GM18868 (cell line): ENCODE measurements around the gene BNC2.

Source experiments
- ATAC-seq: cut with Tn5 transposase; IDR thresholded peaks from one replicate; pipeline ENCODE4 v1.9.1; 2021; ENCODE audit warnings: mild to moderate bottlenecking, moderate library complexity; ENCODE audit not compliant: unreplicated experiment

BNC2 gene

GRCh38 chr9:16719921-16720320 lies 150.5 kb downstream of the BNC2 start:
- ATAC-seq = no peak

DNA sequence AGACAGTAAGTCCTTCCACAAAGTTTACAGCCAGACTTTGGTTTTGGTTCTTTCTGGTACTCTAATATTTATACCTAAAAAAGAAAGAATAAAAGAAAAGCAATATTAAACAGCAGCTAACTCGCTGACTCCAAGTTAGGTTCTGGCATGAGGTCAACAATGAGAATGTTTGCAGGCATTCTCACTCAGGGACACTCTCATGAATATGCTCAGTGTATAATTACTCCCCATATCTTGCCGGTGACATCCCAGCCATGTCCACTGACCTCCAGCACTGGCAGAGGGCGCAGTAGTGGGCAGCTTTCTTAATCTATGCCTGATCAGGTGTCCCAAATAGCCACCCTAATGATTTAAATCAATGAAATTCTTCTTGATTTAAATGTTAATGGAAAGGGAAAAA lies 151.5 kb downstream of the BNC2 start:
- ATAC-seq = no peak

GRCh38 chr9:16718296-16718695 lies 152.2 kb downstream of the BNC2 start:
- no peak for ATAC-seq

DNA sequence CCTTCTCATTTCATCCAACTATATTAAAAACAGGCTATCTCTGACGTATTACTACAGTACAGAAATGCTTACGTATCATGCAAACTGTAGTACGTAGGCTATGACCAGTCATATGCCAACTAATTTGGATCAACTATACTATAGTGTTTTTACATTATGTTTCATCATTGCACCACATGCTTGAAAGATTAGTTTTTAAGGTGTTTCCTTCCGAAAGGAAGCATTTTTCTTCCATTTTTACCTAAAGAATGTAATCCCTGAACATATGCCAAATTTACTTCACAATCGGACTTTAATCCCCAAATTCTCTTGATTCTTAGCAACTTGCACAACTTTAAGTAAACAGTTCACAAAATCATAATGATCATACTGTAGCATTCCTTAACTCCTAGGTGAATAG lies 153.9 kb downstream of the BNC2 start:
- no peak for ATAC-seq

DNA sequence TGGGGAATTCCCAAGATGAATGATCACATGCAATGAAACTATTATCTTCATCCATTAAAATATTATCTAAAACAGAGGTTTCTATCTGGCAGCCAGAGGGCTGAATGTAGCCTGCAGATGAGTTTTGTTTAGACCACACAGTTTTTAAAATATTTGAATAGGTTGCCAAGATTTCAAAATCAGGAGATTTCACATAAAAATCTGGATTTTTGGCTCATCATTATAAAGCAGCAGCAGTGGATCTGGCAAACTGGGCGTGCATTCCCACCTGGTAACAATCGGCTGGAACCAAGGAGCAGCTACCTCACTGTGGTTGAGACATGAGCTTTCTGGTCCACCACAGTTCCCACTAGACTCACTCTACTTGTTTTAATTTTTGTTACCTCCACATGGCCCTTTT lies 155.1 kb downstream of the BNC2 start:
- no peak for ATAC-seq

- no peak for ATAC-seq
These were observed 157.7 kb downstream of the BNC2 start for GRCh38 chr9:16712787-16713186.

DNA sequence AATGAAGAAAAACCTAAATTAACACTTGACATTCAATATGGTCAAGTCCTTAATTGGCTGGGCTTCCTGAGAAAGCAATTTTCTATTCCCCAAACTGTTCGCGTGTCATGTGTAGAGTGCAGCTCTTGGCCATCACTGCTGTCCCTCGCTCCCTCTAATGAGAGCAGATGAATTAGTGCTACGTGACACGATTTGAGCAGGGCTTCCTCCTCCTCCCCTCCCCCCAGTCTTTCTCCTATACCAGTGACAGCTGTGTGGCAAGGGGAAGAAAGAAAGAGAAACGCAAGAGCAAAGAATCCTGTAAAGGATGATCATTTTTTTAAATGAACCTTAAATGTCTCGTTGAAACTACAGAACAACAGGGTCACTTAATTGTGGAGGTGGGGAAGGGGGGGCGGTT lies 159.6 kb downstream of the BNC2 start:
- ATAC-seq = no peak

DNA sequence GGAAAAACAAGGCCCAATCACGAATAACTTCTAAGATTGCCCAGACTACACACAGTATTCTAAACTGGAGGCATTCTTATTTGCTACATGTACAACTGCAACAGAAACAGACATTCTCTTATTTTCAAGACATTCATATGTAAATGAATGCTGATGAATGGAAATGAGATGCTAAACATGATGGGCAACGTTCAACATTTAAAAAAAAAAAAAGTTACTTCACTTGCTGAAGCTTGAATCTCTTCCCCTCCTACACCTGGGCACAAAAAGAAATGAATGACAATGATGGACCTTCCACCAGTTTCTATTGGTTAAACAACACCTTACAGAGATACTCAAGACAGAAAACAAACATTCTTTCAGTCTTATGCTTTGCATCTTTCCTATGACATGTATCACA lies 160.5 kb downstream of the BNC2 start:
- ATAC-seq = no peak

- no peak for ATAC-seq
These were observed 161.6 kb downstream of the BNC2 start for GRCh38 chr9:16708656-16709435.

GRCh38 chr9:16705111-16705604 lies 165.3 kb downstream of the BNC2 start:
- ATAC-seq = no peak

DNA sequence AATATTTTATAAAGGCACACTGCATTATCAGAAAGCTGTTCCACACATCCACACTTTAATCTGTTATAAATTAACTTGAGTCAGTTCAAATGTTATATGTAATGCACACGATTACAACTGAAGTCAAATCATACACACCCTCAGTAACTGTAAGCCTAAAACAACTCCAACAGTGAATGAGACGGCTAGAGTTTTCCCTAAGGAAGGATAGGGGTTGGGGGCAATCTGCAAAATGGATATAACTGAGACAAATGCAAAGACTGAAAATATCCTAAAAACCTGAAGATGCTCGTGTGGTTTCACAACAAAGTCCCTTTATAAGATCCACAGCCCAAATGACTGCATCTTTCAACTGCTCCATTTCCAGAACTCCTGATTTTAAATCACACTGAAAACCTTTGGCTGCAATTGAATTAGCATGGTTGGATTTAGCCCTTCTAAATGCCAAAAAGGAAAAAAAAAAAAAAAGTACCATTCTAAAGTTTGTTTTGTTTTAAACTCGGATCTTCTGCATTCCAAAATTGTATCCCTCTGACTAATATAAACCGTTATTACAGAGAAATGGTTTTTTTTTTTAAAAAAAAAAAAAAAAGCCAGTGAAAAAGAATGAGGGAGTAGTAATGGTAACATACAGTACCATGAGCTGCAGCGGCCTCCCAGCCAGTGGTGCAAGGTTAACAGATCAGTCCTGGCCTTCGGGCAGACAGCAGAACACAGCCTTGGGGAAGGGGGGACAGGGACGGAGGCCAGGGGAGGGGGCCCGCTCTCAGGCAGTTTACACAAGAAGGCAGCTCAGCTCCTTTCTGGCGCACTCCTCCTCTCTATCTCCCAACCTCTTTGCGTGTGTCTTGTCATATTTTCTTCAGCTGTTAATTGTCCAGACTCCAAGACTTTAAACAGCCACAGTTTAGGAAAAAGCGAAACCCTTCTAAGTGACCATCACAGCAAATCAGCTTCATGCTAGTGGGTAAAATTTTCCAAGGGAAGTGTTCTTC lies 166.1 kb downstream of the BNC2 start:
- ATAC-seq = no peak

GRCh38 chr9:16701347-16701746 lies 169.1 kb downstream of the BNC2 start:
- no peak for ATAC-seq

- no peak for ATAC-seq
These were observed 176.9 kb downstream of the BNC2 start for GRCh38 chr9:16693616-16694015.

DNA sequence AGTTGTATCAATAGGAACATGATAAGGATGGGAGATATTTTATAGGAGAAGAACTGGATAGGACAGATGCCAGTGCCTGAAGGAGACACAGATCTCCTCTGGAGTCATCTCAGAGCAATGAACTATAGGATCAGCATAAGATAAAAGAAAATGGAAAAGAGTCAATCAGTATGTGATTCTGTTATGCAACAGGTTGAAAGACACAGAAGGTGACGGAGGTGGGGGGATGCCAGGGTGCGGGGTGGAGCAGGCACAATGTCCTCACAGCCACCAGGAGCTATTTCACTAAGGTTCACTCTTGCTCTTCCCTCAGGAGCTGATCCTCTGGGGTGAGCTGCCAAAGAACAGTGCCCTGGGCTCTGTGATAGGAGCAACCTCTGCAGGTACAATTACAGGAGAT lies 179.8 kb downstream of the BNC2 start:
- ATAC-seq = no peak

GRCh38 chr9:16690205-16690604 lies 180.3 kb downstream of the BNC2 start:
- no peak for ATAC-seq

GRCh38 chr9:16689351-16689938 lies 181.0 kb downstream of the BNC2 start:
- no peak for ATAC-seq

GRCh38 chr9:16688814-16689213 lies 181.7 kb downstream of the BNC2 start:
- ATAC-seq = no peak

DNA sequence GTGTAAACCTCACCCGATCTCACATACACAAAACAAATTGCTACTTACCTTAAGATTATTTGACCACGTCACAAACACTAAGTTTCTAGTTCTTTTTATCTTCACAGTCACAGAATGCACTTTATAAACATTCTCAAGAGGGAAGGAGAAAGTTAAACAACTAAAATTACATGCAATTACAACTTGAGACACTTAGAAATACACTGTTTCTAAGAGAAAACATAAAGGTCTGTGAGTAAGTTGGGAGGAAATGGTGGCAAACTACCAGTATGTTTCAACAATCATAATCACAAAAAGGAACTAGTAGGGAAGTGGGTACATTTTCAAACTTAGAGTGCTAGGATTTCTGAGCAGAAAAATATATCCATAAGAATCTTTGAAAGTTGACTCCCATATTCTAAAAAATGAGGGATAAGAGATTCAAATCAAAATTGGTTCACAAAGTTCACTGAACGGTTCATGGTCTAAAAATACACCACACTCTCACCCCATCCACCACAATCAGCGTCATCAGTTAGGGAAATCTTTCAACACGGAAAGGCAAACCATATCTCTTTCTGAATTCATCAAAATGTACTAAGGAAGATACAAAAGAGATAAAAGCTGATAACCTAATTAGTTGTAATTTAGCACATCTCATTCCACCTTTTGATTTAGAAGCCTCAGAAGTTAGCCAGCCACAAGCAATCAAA lies 182.6 kb downstream of the BNC2 start:
- ATAC-seq = no peak

DNA sequence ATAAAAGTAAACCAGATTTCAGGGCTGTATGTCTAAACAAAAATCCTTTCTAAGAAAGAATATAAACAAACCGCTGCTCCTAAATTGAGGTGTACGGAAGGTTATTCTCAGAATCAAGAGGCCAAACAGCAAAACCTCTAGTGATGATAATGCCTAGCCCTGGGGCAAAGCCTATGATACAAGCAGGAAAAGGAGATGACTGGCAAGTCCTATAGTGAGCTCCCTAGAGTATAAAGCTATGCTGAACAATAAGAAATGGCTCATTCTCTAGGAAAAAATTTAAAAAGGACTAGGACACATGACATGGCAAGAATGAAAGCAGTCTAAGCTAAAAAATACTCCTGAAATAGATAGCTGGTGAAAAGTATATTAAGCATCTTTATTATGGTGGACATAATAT lies 187.1 kb downstream of the BNC2 start:
- no peak for ATAC-seq

GRCh38 chr9:16682273-16682672 lies 188.2 kb downstream of the BNC2 start:
- no peak for ATAC-seq

DNA sequence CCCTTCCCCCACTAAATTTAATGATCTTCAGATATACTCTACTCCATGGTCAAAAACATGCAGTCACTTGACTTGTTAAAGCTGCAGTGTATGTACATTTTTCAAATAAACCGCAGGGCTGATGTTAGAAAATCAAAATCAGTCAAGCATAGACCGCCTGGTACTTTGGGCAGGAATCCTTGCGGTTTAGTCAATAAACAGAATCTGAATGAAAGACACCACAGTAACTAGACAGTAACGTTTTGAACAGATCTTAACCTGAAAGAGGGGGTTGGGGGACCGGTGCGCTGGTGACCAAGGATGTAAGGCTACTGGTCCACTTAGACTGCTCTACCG lies 188.8 kb downstream of the BNC2 start:
- no peak for ATAC-seq
